ENCODE data around the gene PTH2R. TPM values are rescaled to one million over a fixed set of nuclear protein-coding genes. Genes with fewer than 3 reads are reported as not detected.

Gene PTH2R
- total and polyA plus RNA-seq, 2 of the 4 experiments (the other 2 are of a cell fraction) = under 0.01 TPM; not detected in 1

DNA sequence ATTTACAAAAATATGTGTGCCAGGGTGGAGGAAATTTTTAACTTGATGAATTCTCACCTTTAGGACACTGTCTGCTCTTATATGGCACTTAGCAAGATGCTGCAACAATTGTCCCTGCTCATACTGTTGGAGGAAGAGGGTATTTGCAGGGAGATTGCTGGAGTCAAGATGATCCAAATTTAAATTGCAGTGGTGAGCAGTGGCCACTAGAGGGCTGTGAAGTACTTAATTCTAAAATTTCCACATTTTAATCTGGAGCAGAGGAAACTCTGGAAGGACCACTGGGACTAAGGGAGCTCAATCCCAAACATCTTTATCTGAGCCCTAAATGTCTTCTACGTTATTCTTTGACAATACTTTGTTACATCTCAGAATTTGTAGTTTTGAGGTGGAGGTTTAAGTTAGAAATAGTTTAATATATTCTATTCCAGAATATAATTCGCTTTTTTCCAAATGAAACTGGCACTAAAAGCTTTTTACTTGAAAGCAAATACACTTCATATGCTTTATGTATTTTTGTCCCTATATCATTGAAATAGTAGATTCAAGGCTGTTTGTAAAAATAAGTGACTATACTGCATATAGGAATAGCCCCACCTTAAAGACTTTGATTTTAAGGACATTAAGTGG is 33.0 kb upstream of the PTH2R start:
- H3K9me1 ChIP-seq (ENCODE audit: insufficient read depth, low read length) = no peaks in the 10 kb centered on the region
- WGBS, 2 experiments (ENCODE audit: extremely low coverage in 2 of 2, insufficient read length in 1 of 2) = no CpG with 5 or more reads among the region's 2 CpGs
- H3K79me1 ChIP-seq (ENCODE audit: low read depth in 1 of 2, low read length in 2 of 2) = no peaks in the 10 kb centered on the region
- no peaks in the 10 kb centered on the region for H3K36me3 ChIP-seq (ENCODE audit: control insufficient read depth, insufficient read depth, low read length)
- CTCF ChIA-PET = interaction anchor here (0.9 kb wide), 1 partner anchor 9 kb away, joined by 4 read pairs; no protein-coding TSS in a partner anchor
- no peak overlapping the region for H3K56ac ChIP-seq (ENCODE audit: extremely low read depth, insufficient read depth, low read length)
- intact Hi-C loops (cut with micrococcal nuclease) = no loop called here
- H3K4me1 ChIP-seq (ENCODE audit: control insufficient read depth, insufficient read depth, low read length) = peaks cover 2% of the 10 kb centered on the region; the same call in 1 of the 2 replicates
- H3K18ac ChIP-seq (ENCODE audit: low read depth, low read length) = no peak overlapping the region
- no peak overlapping the region for H3K4me2 ChIP-seq (ENCODE audit: low read depth, low read length)
- no peak overlapping the region for H2AK5ac ChIP-seq (ENCODE audit: low read depth, low read length)
- H3K9ac ChIP-seq (ENCODE audit: low read depth, low read length) = no peak overlapping the region
- no peaks in the 10 kb centered on the region for H3K9me3 ChIP-seq (ENCODE audit: control insufficient read depth, insufficient read depth, low read length)
- H4K20me1 ChIP-seq (ENCODE audit: insufficient read depth, low read length) = no peaks in the 10 kb centered on the region
- H3K4ac ChIP-seq (ENCODE audit: low read depth, low read length) = no peak overlapping the region
- no peak overlapping the region for H3K23ac ChIP-seq (ENCODE audit: low read depth, low read length)
- no peak overlapping the region for H2AFZ ChIP-seq (replicated peaks; ENCODE audit: low read length, poor library complexity)
- H3K27me3 ChIP-seq (ENCODE audit: control insufficient read depth, insufficient read depth, low read length) = peaks cover 2% of the 10 kb centered on the region; the same call in 1 of the 2 replicates
- in situ Hi-C loops (cut with MboI; ENCODE audit: low sequenced_read_pairs) = no loop called here
- H4K8ac ChIP-seq (ENCODE audit: low read depth in 2 of 2, low read length in 2 of 2) = no peak overlapping the region
- no peak overlapping the region for H4K91ac ChIP-seq (ENCODE audit: insufficient read depth, low read depth, low read length)
- no peak overlapping the region for H2BK20ac ChIP-seq (ENCODE audit: low read depth, low read length)
- H3K14ac ChIP-seq (replicated peaks; ENCODE audit: low read depth, low read length) = no peak overlapping the region
- TF ChIP-seq SMC3 (IDR thresholded peaks at IDR 0.05; ENCODE audit: low read depth, low read length) (peak; percentile 34), NFE2L2 (IDR thresholded peaks at IDR 0.05; ENCODE audit: low read depth, low read length) (no peak), RAD21 (IDR thresholded peaks at IDR 0.05; ENCODE audit: low read length) (peak; percentile 31; the same call in 1 of the 2 replicates)
- TF ChIP-seq, protein P1, sequence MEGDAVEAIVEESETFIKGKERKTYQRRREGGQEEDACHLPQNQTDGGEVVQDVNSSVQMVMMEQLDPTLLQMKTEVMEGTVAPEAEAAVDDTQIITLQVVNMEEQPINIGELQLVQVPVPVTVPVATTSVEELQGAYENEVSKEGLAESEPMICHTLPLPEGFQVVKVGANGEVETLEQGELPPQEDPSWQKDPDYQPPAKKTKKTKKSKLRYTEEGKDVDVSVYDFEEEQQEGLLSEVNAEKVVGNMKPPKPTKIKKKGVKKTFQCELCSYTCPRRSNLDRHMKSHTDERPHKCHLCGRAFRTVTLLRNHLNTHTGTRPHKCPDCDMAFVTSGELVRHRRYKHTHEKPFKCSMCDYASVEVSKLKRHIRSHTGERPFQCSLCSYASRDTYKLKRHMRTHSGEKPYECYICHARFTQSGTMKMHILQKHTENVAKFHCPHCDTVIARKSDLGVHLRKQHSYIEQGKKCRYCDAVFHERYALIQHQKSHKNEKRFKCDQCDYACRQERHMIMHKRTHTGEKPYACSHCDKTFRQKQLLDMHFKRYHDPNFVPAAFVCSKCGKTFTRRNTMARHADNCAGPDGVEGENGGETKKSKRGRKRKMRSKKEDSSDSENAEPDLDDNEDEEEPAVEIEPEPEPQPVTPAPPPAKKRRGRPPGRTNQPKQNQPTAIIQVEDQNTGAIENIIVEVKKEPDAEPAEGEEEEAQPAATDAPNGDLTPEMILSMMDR (conservative IDR thresholded peaks at IDR 0.05; ENCODE audit: low read depth, low read length) = peak; percentile 68
- ATAC-seq (ENCODE audit: low read depth) = peak; percentile 80
- dilution Hi-C loops (cut with HindIII; ENCODE audit: low sequenced_read_pairs, unreplicated experiment) = no loop called here
- POLR2A ChIA-PET (ENCODE audit: unreplicated experiment) = no interaction called here
- no peak overlapping the region for H2BK15ac ChIP-seq (ENCODE audit: low read depth, low read length)
- H2BK120ac ChIP-seq (ENCODE audit: low read depth, low read length) = no peak overlapping the region
- no peak overlapping the region for H4K5ac ChIP-seq (ENCODE audit: low read depth, low read length)
- peak; percentile 54 for DNase-seq
- no peak overlapping the region for H3K4me3 ChIP-seq (ENCODE audit: insufficient read depth, low read depth, low read length)
- no peak overlapping the region for H3K27ac ChIP-seq (ENCODE audit: insufficient read depth, low read length)
- no TSS peak for BruUV-seq (replicated peaks)
- no peak overlapping the region for H2BK5ac ChIP-seq (ENCODE audit: low read depth, low read length, poor library complexity, severe bottlenecking)
- H2AK9ac ChIP-seq (replicated peaks; ENCODE audit: low read depth, low read length, poor library complexity) = no peak overlapping the region

Data from IMR-90 (cell line).